H1 (cell line): Measurements from ENCODE around the gene MAP2K1. TPM values are rescaled to one million over a fixed set of nuclear protein-coding genes. Genes with fewer than 3 reads are reported as not detected.

Source experiments
- CTCF ChIA-PET: fragments of 300-600 bp; sonication (Branson Sonifier 250); formaldehyde crosslinking; loops from one replicate; lab custom pipeline; 2021; ENCODE audit not compliant: partially characterized antibody; lab: Charles Lee
- POLR2A ChIA-PET: fragments of 300-600 bp; sonication (Branson Sonifier 250); formaldehyde crosslinking; loops from one replicate; lab custom pipeline; 2021; ENCODE audit warnings: inconsistent platforms; ENCODE audit not compliant: partially characterized antibody; lab: Charles Lee
- DNase-seq, 2 experiments: peaks; one replicate each; pipeline versions ENCODE4 v3.0.0 to v3.0.0-alpha.2; 2010 to 2022; ENCODE audit warnings: low spot score in 2 of 2, low read depth in 1 of 2, mixed read lengths in 1 of 2
- FAIRE-seq: peaks from 2 replicates; lab custom pipeline; 2011; peaks lifted over from hg19 to GRCh38; lab: Jason Lieb, UNC
- H2AFZ ChIP-seq: 2 replicates; pipeline ENCODE4 v1.8.1; 2012; ENCODE audit warnings: low read length, inconsistent platforms
- H2AK5ac ChIP-seq: 2 replicates; pipeline ENCODE4 v1.6.1; 2013; ENCODE audit warnings: low read depth, low read length
- H2BK120ac ChIP-seq: replicated peaks from 2 replicates; pipeline ENCODE3; 2013; ENCODE audit warnings: low read depth, low read length, inconsistent platforms
- H2BK12ac ChIP-seq: 2 replicates; pipeline ENCODE4 v1.6.1; 2013; ENCODE audit warnings: low read depth, low read length
- H2BK15ac ChIP-seq: 2 replicates; pipeline ENCODE4 v1.6.1; 2013; ENCODE audit warnings: low read length
- H2BK20ac ChIP-seq: 2 replicates; pipeline ENCODE4 v1.6.1; 2013; ENCODE audit warnings: low read length
- H2BK5ac ChIP-seq: 2 replicates; pipeline ENCODE4 v1.6.1; 2013; ENCODE audit warnings: low read depth, low read length
- H3K14ac ChIP-seq: 2 replicates; pipeline ENCODE4 v1.6.1; 2013; ENCODE audit warnings: inconsistent platforms; ENCODE audit not compliant: insufficient read length
- H3K18ac ChIP-seq: 2 replicates; pipeline ENCODE4 v1.6.1; 2013; ENCODE audit warnings: low read length; ENCODE audit errors: extremely low read depth
- H3K23ac ChIP-seq: 2 replicates; pipeline ENCODE4 v1.6.1; 2013; ENCODE audit warnings: inconsistent platforms; ENCODE audit not compliant: insufficient read length
- H3K23me2 ChIP-seq: 2 replicates; pipeline ENCODE4 v1.6.1; 2013; ENCODE audit warnings: low read depth, low read length
- H3K27ac ChIP-seq: 2 replicates; pipeline ENCODE4 v1.6.1; 2011; ENCODE audit warnings: low read depth, low read length, inconsistent platforms
- H3K27me3 ChIP-seq, 4 experiments: replicated peaks in 1 of 4; 1 replicate in 1 of 4; 2 replicates in 3 of 4; pipeline versions ENCODE4 v1.6.1 to v1.8.1; 2011 to 2013; ENCODE audit warnings: low read length in 3 of 4, mild to moderate bottlenecking in 3 of 4, inconsistent platforms in 2 of 4, mixed read lengths in 2 of 4, moderate library complexity in 1 of 4; ENCODE audit not compliant: control insufficient read depth in 3 of 4, insufficient read depth in 3 of 4; ENCODE audit errors: extremely low read depth in 1 of 4
- H3K36me3 ChIP-seq, 4 experiments: 2 replicates each; pipeline versions ENCODE4 v1.6.1 to v1.8.1; 2011 to 2013; ENCODE audit warnings: mild to moderate bottlenecking in 4 of 4, low read length in 3 of 4, moderate library complexity in 2 of 4, control low read depth in 1 of 4, inconsistent platforms in 1 of 4; ENCODE audit not compliant: insufficient read depth in 4 of 4, control insufficient read depth in 2 of 4
- H3K4ac ChIP-seq: replicated peaks from 2 replicates; pipeline ENCODE3; 2013; ENCODE audit warnings: low read length, low read depth, mixed read lengths, inconsistent platforms; ENCODE audit not compliant: insufficient read length
- H3K4me1 ChIP-seq, 4 experiments: replicated peaks in 1 of 4; 1 replicate in 1 of 4; 2 replicates in 3 of 4; pipeline versions ENCODE4 v1.6.1 to v1.8.1; 2011 to 2013; ENCODE audit warnings: low read length in 3 of 4, inconsistent platforms in 2 of 4, mixed read lengths in 1 of 4; ENCODE audit not compliant: insufficient read depth in 4 of 4, control insufficient read depth in 3 of 4
- H3K4me2 ChIP-seq, 2 experiments: 2 replicates each; pipeline versions ENCODE4 v1.6.1 to v1.8.1; 2011 to 2013; ENCODE audit warnings: low read depth in 2 of 2, low read length in 2 of 2, control low read depth in 1 of 2, inconsistent platforms in 1 of 2, mild to moderate bottlenecking in 1 of 2; ENCODE audit not compliant: insufficient read depth in 1 of 2
- H3K4me3 ChIP-seq, 4 experiments: fragments of 200-600, 300-600 bp in 1 of 4; sonication (generic), shearing (Covaris generic), sonication (Bioruptor Twin) in 1 of 4; 2 replicates each; pipeline versions ENCODE4 v1.5.1 to v1.8.1; 2011 to 2016; ENCODE audit warnings: low read length in 4 of 4, low read depth in 3 of 4, control low read depth in 2 of 4, inconsistent platforms in 2 of 4, mild to moderate bottlenecking in 2 of 4, mixed read lengths in 1 of 4, moderate library complexity in 1 of 4; ENCODE audit not compliant: insufficient read depth in 2 of 4; ENCODE audit errors: extremely low read depth in 1 of 4
- H3K56ac ChIP-seq: replicated peaks from 2 replicates; pipeline ENCODE3; 2013; ENCODE audit warnings: low read depth, mild to moderate bottlenecking, mixed read lengths, low read length, inconsistent platforms; ENCODE audit not compliant: insufficient read length
- H3K79me1 ChIP-seq: 2 replicates; pipeline ENCODE4 v1.6.1; 2013; ENCODE audit warnings: low read depth, low read length, control low read depth
- H3K79me2 ChIP-seq, 2 experiments: 2 replicates each; pipeline versions ENCODE4 v1.6.1 to v1.8.1; 2012 to 2013; ENCODE audit warnings: low read length in 2 of 2, mild to moderate bottlenecking in 2 of 2, inconsistent platforms in 1 of 2; ENCODE audit not compliant: insufficient read depth in 2 of 2, control insufficient read depth in 1 of 2
- H3K9ac ChIP-seq, 4 experiments: replicated peaks in 1 of 4; 1 replicate in 1 of 4; 2 replicates in 3 of 4; pipeline versions ENCODE4 v1.6.1 to v1.8.1; 2011 to 2013; ENCODE audit warnings: low read depth in 3 of 4, low read length in 3 of 4, control low read depth in 2 of 4, mild to moderate bottlenecking in 2 of 4, moderate library complexity in 2 of 4, inconsistent platforms in 1 of 4; ENCODE audit errors: extremely low read depth in 1 of 4
- H3K9me3 ChIP-seq, 2 experiments: 2 replicates each; pipeline versions ENCODE4 v1.6.1 to v1.8.1; 2012 to 2013; ENCODE audit warnings: mild to moderate bottlenecking in 2 of 2, moderate library complexity in 2 of 2, control low read depth in 1 of 2, inconsistent platforms in 1 of 2, low read depth in 1 of 2, low read length in 1 of 2, mixed read lengths in 1 of 2; ENCODE audit not compliant: insufficient read depth in 2 of 2
- H4K20me1 ChIP-seq, 2 experiments: replicated peaks in 1 of 2; 2 replicates each; pipeline versions ENCODE3 to v1.8.1; 2011 to 2013; ENCODE audit warnings: inconsistent platforms in 2 of 2, low read length in 2 of 2, mild to moderate bottlenecking in 1 of 2; ENCODE audit not compliant: insufficient read depth in 2 of 2, control insufficient read depth in 1 of 2
- H4K5ac ChIP-seq: 2 replicates; pipeline ENCODE4 v1.6.1; 2013; ENCODE audit warnings: low read length, low read depth, mixed read lengths, inconsistent platforms; ENCODE audit not compliant: insufficient read length
- H4K8ac ChIP-seq: 2 replicates; pipeline ENCODE4 v1.8.0; 2013; ENCODE audit warnings: mild to moderate bottlenecking, moderate library complexity, low read length, inconsistent platforms; ENCODE audit not compliant: insufficient read depth; ENCODE audit errors: extremely low read depth
- H4K91ac ChIP-seq: replicated peaks from 2 replicates; pipeline ENCODE3; 2013; ENCODE audit warnings: low read length, mixed read lengths, inconsistent platforms; ENCODE audit not compliant: insufficient read length
- CREB1 ChIP-seq: IDR thresholded peaks from 2 replicates; pipeline ENCODE4 v1.6.1; 2012; ENCODE audit warnings: inconsistent platforms
- EP300 ChIP-seq, 2 experiments: IDR thresholded peaks; 1 replicate in 1 of 2; 2 replicates in 1 of 2; pipeline ENCODE4 v1.6.1; 2011 to 2012; ENCODE audit warnings: low read depth in 2 of 2, low read length in 2 of 2, mild to moderate bottlenecking in 2 of 2, borderline replicate concordance in 1 of 2, inconsistent platforms in 1 of 2, moderate library complexity in 1 of 2
- SP4 ChIP-seq: IDR thresholded peaks from 2 replicates; pipeline ENCODE4 v1.6.1; 2012; ENCODE audit warnings: low read length, inconsistent platforms
- WGBS, 2 experiments: shearing (Covaris generic) in 1 of 2; methylation state at CpG; one replicate each; pipeline versions ENCODE4 v1.1.6 to v1.1.7; 2013 to 2015; ENCODE audit warnings: low lambda C conversion rate in 2 of 2, mixed read lengths in 2 of 2, inconsistent platforms in 1 of 2, low coverage in 1 of 2, missing lambda C conversion rate in 1 of 2; ENCODE audit not compliant: insufficient replicate concordance in 2 of 2, insufficient coverage in 1 of 2, insufficient read length in 1 of 2; ENCODE audit errors: extremely low coverage in 1 of 2, missing lambda C conversion rate in 1 of 2; 5-methylcytosine and 5-hydroxymethylcytosine counted together
- polyA plus RNA-seq, 7 experiments: library from polyadenylated mRNA; depleted of rRNA in 3 of 7; stranded (reverse) in 5 of 7; unstranded in 2 of 7; fragments of >200 nt in 5 of 7; fragments of 200-250 nt in 2 of 7; gene quantifications; 1 replicate in 5 of 7; 2 replicates in 1 of 7; 4 replicates in 1 of 7; pipeline versions ENCODE4 v1.2.1 to v1.2.3, GENCODE V29; 2011 to 2013; ENCODE audit warnings: missing spikeins in 2 of 7, mixed read lengths in 2 of 7
- total RNA-seq: library from RNA; stranded (reverse); fragmentation: NEBNext Ultra II Directional; extraction: Animal tissue kit (Norgen Biotek cat#: 25700); gene quantifications from 2 replicates; pipeline ENCODE4 v1.2.1, GENCODE V29; 2021

MAP2K1 gene
- total and polyA plus RNA-seq, 2 of the 8 experiments (the other 6 are each of a cell fraction or from before 2014, with no cell fraction given): 54.7 to 78.2 TPM

DNA sequence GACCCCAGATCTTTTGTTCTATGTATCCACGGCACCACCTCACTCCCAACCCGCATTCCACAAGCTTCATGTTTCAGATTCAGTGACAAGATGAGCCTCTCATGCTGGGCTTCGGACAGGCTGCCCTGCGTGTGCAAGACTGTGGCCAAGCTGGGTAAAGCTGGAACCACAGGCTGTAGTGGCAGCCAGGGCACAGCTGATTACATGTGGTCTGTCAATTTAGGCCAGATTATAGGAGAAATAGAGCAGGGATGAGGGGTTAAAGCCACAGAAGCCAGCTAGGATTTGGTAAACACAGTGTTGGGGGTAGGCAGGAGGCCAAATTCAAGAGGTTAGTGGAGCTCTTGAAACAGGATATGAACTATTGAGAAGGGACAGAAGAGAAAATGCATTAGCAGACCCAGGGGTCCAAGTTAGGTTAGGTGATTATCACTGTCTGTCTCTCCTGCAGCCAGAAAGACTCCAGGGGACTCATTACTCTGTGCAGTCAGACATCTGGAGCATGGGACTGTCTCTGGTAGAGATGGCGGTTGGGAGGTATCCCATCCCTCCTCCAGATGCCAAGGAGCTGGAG lies 97.9 kb downstream of the MAP2K1 start:
- H3K9ac ChIP-seq: no peak overlapping the region
- no peak overlapping the region for H3K4me3 ChIP-seq
- no peak overlapping the region for H2BK12ac ChIP-seq
- no peak overlapping the region for H3K23ac ChIP-seq
- no peaks in the 10 kb centered on the region for H3K4me1 ChIP-seq
- H2BK120ac ChIP-seq: no peak overlapping the region
- no peak overlapping the region for H2BK5ac ChIP-seq
- no peak overlapping the region for H3K14ac ChIP-seq
- H2BK15ac ChIP-seq: no peak overlapping the region
- no peak overlapping the region; the same call in 1 of the 2 replicates for H3K18ac ChIP-seq
- no peak overlapping the region for H4K91ac ChIP-seq
- no peak overlapping the region for H3K56ac ChIP-seq
- H4K5ac ChIP-seq: no peak overlapping the region
- H3K4me2 ChIP-seq: no peak overlapping the region
- no peak overlapping the region for H3K4ac ChIP-seq
- ChIA-PET POLR2A (interaction anchor here (0.8 to 6.9 kb wide), 7 partner anchors 8 to 20 kb away, joined by 3 to 56 read pairs (median 5); partner anchors contain the start of genes RPL4, SNAPC5 and ZWILCH), CTCF (interaction anchor here (0.5 to 6.7 kb wide), 5 partner anchors 13 to 168 kb away, joined by 3 to 44 read pairs (median 3); partner anchors contain the start of gene SNAPC5)
- WGBS, 2 experiments: 90% methylated on average over 5 of the region's 5 CpGs; no CpG with 5 or more reads in 1 of the 2 experiments
- H3K36me3 ChIP-seq: peaks cover 9 to 43% (median 31%) of the 10 kb centered on the region in 4 experiments
- no peaks in the 10 kb centered on the region for H3K23me2 ChIP-seq
- no peak overlapping the region for H4K8ac ChIP-seq
- peaks cover 0 to 6% of the 10 kb centered on the region in 2 experiments for H4K20me1 ChIP-seq
- no peak overlapping the region for H2AK5ac ChIP-seq
- no peak overlapping the region for H3K27ac ChIP-seq
- DNase-seq (no peak), FAIRE-seq (no peak)
- H3K9me3 ChIP-seq: no peaks in the 10 kb centered on the region
- H3K27me3 ChIP-seq: no peaks in the 10 kb centered on the region
- no peak overlapping the region for H2AFZ ChIP-seq
- peaks cover 2% of the 10 kb centered on the region; the same call in 1 of the 2 replicates for H3K79me1 ChIP-seq
- no peaks in the 10 kb centered on the region for H3K79me2 ChIP-seq
- no peak overlapping the region for H2BK20ac ChIP-seq
- TF ChIP-seq SP4 (no peak), CREB1 (no peak), EP300 (IDR thresholded peaks at IDR 0.05; ENCODE audit: borderline replicate concordance in 1 of 2, low read depth in 2 of 2, low read length in 2 of 2) (no peak)
